ENCODE measurements around the gene PTPRF. TPM values are rescaled to one million over a fixed set of nuclear protein-coding genes. Genes with fewer than 3 reads are reported as not detected.

The PTPRF gene
- total and polyA plus RNA-seq, 2 experiments from 2014 or later, result 96.0 to 115 TPM

DNA sequence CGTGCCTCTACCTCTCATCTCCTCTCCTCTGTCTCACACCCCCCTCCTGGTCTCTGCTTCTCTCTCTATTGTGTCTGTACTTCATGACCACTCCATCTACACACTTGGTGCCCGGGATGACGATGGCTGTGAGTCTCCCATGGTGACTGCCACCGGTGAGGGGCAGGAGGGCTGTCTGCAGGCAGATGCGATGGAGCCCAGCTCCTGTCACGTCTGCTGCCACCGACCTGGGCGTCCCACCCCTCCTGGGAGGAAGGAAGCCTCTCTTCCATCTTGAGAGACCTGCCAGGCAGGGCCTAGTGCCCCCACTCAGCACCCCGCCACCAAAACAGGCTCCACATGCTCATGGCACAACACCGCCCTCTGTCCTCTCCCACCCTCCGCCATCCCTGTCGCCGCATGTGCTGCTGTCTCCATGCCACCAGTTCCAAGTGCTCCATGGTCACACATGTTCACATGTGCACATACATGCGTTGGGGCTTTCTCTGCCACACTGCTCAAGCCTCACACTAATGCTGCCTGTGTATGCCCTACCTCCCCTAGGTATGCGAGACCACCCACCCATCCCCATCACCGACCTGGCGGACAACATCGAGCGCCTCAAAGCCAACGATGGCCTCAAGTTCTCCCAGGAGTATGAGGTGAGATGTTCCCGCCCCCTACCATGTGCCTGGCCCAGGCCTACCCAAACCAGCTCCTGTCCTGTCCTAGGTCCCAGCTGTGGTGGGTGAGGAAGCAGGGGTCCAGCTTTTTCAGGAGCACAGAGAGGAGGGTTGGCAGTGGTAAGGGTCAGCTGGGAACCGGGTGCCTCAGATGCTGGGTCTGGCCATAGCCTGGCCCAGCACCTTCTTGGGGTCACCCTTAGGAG is 82.6 kb downstream of the PTPRF start:
- H3K4me3 ChIP-seq, result no peak overlapping the region
- no peaks in the 10 kb centered on the region for H3K9me3 ChIP-seq (ENCODE audit: low read depth)
- H3K9me2 ChIP-seq (replicated peaks; ENCODE audit: insufficient read depth), result no peaks in the 10 kb centered on the region
- no peak overlapping the region for H2AFZ ChIP-seq
- H3K4me2 ChIP-seq, result no peak overlapping the region
- no peak for DNase-seq (ENCODE audit: low spot score)
- no peaks in the 10 kb centered on the region for H3K4me1 ChIP-seq (ENCODE audit: insufficient read depth)
- no peaks in the 10 kb centered on the region for H4K20me1 ChIP-seq (ENCODE audit: insufficient read depth, poor library complexity, severe bottlenecking)
- H3K27me3 ChIP-seq, result no peaks in the 10 kb centered on the region
- TF ChIP-seq, protein P1, sequence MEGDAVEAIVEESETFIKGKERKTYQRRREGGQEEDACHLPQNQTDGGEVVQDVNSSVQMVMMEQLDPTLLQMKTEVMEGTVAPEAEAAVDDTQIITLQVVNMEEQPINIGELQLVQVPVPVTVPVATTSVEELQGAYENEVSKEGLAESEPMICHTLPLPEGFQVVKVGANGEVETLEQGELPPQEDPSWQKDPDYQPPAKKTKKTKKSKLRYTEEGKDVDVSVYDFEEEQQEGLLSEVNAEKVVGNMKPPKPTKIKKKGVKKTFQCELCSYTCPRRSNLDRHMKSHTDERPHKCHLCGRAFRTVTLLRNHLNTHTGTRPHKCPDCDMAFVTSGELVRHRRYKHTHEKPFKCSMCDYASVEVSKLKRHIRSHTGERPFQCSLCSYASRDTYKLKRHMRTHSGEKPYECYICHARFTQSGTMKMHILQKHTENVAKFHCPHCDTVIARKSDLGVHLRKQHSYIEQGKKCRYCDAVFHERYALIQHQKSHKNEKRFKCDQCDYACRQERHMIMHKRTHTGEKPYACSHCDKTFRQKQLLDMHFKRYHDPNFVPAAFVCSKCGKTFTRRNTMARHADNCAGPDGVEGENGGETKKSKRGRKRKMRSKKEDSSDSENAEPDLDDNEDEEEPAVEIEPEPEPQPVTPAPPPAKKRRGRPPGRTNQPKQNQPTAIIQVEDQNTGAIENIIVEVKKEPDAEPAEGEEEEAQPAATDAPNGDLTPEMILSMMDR (IDR thresholded peaks at IDR 0.05; ENCODE audit: poor library complexity), result no peak
- TF ChIP-seq EZH2phosphoT487 (IDR thresholded peaks at IDR 0.05; ENCODE audit: low read depth, severe bottlenecking, unreplicated experiment) (no peak), EZH2 (IDR thresholded peaks at IDR 0.05; ENCODE audit: borderline replicate concordance) (no peak)
- no peaks in the 10 kb centered on the region for H3K79me2 ChIP-seq
- H3K36me3 ChIP-seq (replicated peaks; ENCODE audit: insufficient read depth, low read depth), result no peaks in the 10 kb centered on the region
- 97% methylated on average over 22 of the region's 22 CpGs for WGBS (ENCODE audit: low lambda C conversion rate, missing lambda C conversion rate)
- no peak overlapping the region for H3K27ac ChIP-seq

DNA sequence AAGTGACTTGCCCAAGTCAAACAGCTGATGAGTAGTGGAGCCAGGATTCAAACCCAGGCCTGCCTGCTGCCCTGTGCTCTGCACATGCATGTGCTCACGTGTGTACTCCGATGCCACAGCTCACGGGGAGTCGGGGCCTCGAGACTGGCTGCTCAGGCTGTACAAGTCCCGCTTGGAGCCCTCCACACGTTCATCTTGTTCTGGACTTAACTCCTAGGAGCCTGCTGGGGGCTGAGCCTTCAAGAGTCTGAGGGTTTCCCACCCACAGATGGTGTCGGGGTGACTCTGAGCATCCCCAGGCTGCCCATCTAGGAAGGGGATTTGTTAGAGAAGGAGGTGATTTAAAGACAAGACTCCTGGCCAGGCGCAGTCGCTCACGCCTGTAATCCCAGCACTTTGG is 83.5 kb downstream of the PTPRF start:
- H3K36me3 ChIP-seq (replicated peaks; ENCODE audit: insufficient read depth, low read depth), result no peaks in the 10 kb centered on the region
- H3K9me2 ChIP-seq (replicated peaks; ENCODE audit: insufficient read depth), result no peaks in the 10 kb centered on the region
- H3K27ac ChIP-seq, result no peak overlapping the region
- 94% methylated on average over 11 of the region's 11 CpGs for WGBS (ENCODE audit: low lambda C conversion rate, missing lambda C conversion rate)
- no peaks in the 10 kb centered on the region for H3K9me3 ChIP-seq (ENCODE audit: low read depth)
- no peak for DNase-seq (ENCODE audit: low spot score)
- H3K27me3 ChIP-seq, result no peaks in the 10 kb centered on the region
- H4K20me1 ChIP-seq (ENCODE audit: insufficient read depth, poor library complexity, severe bottlenecking), result no peaks in the 10 kb centered on the region
- no peak overlapping the region for H2AFZ ChIP-seq
- H3K4me2 ChIP-seq, result no peak overlapping the region
- H3K79me2 ChIP-seq, result no peaks in the 10 kb centered on the region
- no peak overlapping the region for H3K4me3 ChIP-seq
- TF ChIP-seq, protein P1 (IDR thresholded peaks at IDR 0.05; ENCODE audit: poor library complexity), result no peak
- TF ChIP-seq EZH2 (IDR thresholded peaks at IDR 0.05; ENCODE audit: borderline replicate concordance) (no peak), EZH2phosphoT487 (IDR thresholded peaks at IDR 0.05; ENCODE audit: low read depth, severe bottlenecking, unreplicated experiment) (no peak)
- H3K4me1 ChIP-seq (ENCODE audit: insufficient read depth), result no peaks in the 10 kb centered on the region

DNA sequence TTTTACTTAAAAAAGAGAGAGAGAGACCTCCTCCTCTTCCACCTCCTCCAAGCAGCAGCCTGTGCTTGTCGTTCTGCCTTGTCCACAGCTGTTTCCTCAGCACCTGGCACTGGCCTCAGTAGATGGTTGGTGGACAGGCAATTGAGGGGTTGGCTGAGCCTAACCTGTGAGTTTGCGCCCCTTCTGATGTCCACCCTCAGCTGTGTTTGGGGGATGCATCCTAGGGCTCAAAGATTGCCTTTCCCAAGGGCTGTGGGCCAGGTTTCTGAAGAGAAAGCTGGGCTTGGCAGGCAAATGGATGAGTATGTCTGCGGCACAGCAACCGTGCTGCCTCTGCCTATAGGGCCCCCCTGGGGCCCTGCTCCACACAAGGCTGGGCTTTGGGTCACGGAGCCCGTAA is 84.2 kb downstream of the PTPRF start:
- no peak overlapping the region for H3K4me2 ChIP-seq
- H3K27ac ChIP-seq, result no peak overlapping the region
- no peaks in the 10 kb centered on the region for H3K79me2 ChIP-seq
- H3K9me3 ChIP-seq (ENCODE audit: low read depth), result no peaks in the 10 kb centered on the region
- no peak overlapping the region for H2AFZ ChIP-seq
- no peaks in the 10 kb centered on the region for H3K9me2 ChIP-seq (replicated peaks; ENCODE audit: insufficient read depth)
- no peak overlapping the region for H3K4me3 ChIP-seq
- 95% methylated on average over 6 of the region's 6 CpGs for WGBS (ENCODE audit: low lambda C conversion rate, missing lambda C conversion rate)
- no peaks in the 10 kb centered on the region for H4K20me1 ChIP-seq (ENCODE audit: insufficient read depth, poor library complexity, severe bottlenecking)
- H3K36me3 ChIP-seq (replicated peaks; ENCODE audit: insufficient read depth, low read depth), result no peaks in the 10 kb centered on the region
- no peaks in the 10 kb centered on the region for H3K27me3 ChIP-seq
- H3K4me1 ChIP-seq (ENCODE audit: insufficient read depth), result no peaks in the 10 kb centered on the region
- no peak for DNase-seq (ENCODE audit: low spot score)
- TF ChIP-seq EZH2phosphoT487 (IDR thresholded peaks at IDR 0.05; ENCODE audit: low read depth, severe bottlenecking, unreplicated experiment) (no peak), EZH2 (IDR thresholded peaks at IDR 0.05; ENCODE audit: borderline replicate concordance) (no peak)
- TF ChIP-seq, protein P1 (IDR thresholded peaks at IDR 0.05; ENCODE audit: poor library complexity), result no peak

All from hepatocyte (in vitro differentiated cells).